ENCODE results near the gene CCNI2.
"Not testable (repeated sequence)": the region's sequence is repeated elsewhere in the genome, so short reads cannot be mapped to it uniquely, and the experiment has no call there.

Gene CCNI2

GRCh38 chr5:132780577-132780976 lies 33.4 kb downstream of the CCNI2 start:
- DNase-seq (ENCODE audit: low read depth, low spot score), result no peak

GRCh38 chr5:132781029-132781428 lies 33.8 kb downstream of the CCNI2 start:
- DNase-seq (ENCODE audit: low read depth, low spot score), result no peak

GRCh38 chr5:132782101-132782500 lies 34.9 kb downstream of the CCNI2 start:
- no peak for DNase-seq (ENCODE audit: low read depth, low spot score)

GRCh38 chr5:132785365-132785764 lies 38.1 kb downstream of the CCNI2 start:
- DNase-seq (ENCODE audit: low read depth, low spot score), result no peak

- DNase-seq (ENCODE audit: low read depth, low spot score), result no peak
Measured at GRCh38 chr5:132785864-132786263, 38.6 kb downstream of the CCNI2 start.

- DNase-seq (ENCODE audit: low read depth, low spot score), result no peak
Measured at GRCh38 chr5:132787076-132787475, 39.9 kb downstream of the CCNI2 start.

GRCh38 chr5:132788508-132788907 lies 41.3 kb downstream of the CCNI2 start:
- DNase-seq (ENCODE audit: low read depth, low spot score), result no peak

- DNase-seq (ENCODE audit: low read depth, low spot score), result no peak
Measured at GRCh38 chr5:132788990-132789886, 42.0 kb downstream of the CCNI2 start.

GRCh38 chr5:132790201-132790865 lies 43.1 kb downstream of the CCNI2 start:
- DNase-seq (ENCODE audit: low read depth, low spot score), result no peak

- no peak for DNase-seq (ENCODE audit: low read depth, low spot score)
Measured at GRCh38 chr5:132791026-132791425, 43.8 kb downstream of the CCNI2 start.

GRCh38 chr5:132797651-132798050 lies 50.4 kb downstream of the CCNI2 start:
- no peak for DNase-seq (ENCODE audit: low read depth, low spot score)

- DNase-seq (ENCODE audit: low read depth, low spot score), result no peak
Measured at GRCh38 chr5:132799392-132799791, 52.2 kb downstream of the CCNI2 start.

GRCh38 chr5:132800545-132800944 lies 53.3 kb downstream of the CCNI2 start:
- no peak for DNase-seq (ENCODE audit: low read depth, low spot score)

GRCh38 chr5:132802044-132802684 lies 54.9 kb downstream of the CCNI2 start:
- no peak for DNase-seq (ENCODE audit: low read depth, low spot score)

- not testable (repeated sequence) for DNase-seq (ENCODE audit: low read depth, low spot score)
Measured at GRCh38 chr5:132802685-132803066, 55.5 kb downstream of the CCNI2 start.

Data from activated CD4-positive, CD25-positive, alpha-beta regulatory T cell treated with anti-CD3 and anti-CD28 coated beads, Interleukin-2, amount 50 U/mL, for 16 hours (primary cell).